Left ventricle myocardium inferior (tissue), 1 donor: ENCODE results near the gene HSD17B14. TPM values are rescaled to one million over a fixed set of nuclear protein-coding genes. Genes with fewer than 3 reads are reported as not detected.
"Not testable (repeated sequence)": the region's sequence is repeated elsewhere in the genome, so short reads cannot be mapped to it uniquely, and the experiment has no call there.

Source experiments
- DNase-seq: peaks from one replicate; pipeline ENCODE4 v3.0.0-alpha.2; 2020
- H3K27ac ChIP-seq: fragments of 200-600 bp; replicated peaks from 2 replicates; pipeline ENCODE4 v1.8.0; 2021
- H3K27me3 ChIP-seq: fragments of 200-600 bp; 2 replicates; pipeline ENCODE4 v1.8.0; 2021; ENCODE audit warnings: low read depth
- H3K36me3 ChIP-seq: fragments of 200-600 bp; 2 replicates; pipeline ENCODE4 v1.8.0; 2021
- H3K4me1 ChIP-seq: fragments of 200-600 bp; 2 replicates; pipeline ENCODE4 v1.8.0; 2021
- H3K4me3 ChIP-seq: fragments of 200-600 bp; 2 replicates; pipeline ENCODE4 v1.8.0; 2021; ENCODE audit warnings: mild to moderate bottlenecking, moderate library complexity
- H3K9me3 ChIP-seq: fragments of 200-600 bp; replicated peaks from 2 replicates; pipeline ENCODE4 v1.8.0; 2021
- intact Hi-C: fragments of 100-400 bp; cut with micrococcal nuclease; formaldehyde crosslinking; loops from one replicate; pipeline ENCODE4 v1.11.0; 2022
- total RNA-seq: library from RNA; stranded (reverse); fragmentation: NEBNext Ultra II Directional; extraction: Animal tissue kit (Norgen Biotek cat#: 25700); gene quantifications from one replicate; pipeline ENCODE4 v1.2.1, GENCODE V29; 2021
- TF ChIP-seq, protein P1 (sequence below): fragments of 200-600 bp; IDR thresholded peaks from 2 replicates; pipeline ENCODE4 v1.8.0; 2021; ENCODE audit warnings: antibody characterized with exemption, mild to moderate bottlenecking, borderline replicate concordance
- donor health status: DM: no; HTN: yes; CAD: no; lungs with severe emphysema.

The HSD17B14 gene
- total RNA-seq, 1 donor from 2014 or later: 1.8 TPM

DNA sequence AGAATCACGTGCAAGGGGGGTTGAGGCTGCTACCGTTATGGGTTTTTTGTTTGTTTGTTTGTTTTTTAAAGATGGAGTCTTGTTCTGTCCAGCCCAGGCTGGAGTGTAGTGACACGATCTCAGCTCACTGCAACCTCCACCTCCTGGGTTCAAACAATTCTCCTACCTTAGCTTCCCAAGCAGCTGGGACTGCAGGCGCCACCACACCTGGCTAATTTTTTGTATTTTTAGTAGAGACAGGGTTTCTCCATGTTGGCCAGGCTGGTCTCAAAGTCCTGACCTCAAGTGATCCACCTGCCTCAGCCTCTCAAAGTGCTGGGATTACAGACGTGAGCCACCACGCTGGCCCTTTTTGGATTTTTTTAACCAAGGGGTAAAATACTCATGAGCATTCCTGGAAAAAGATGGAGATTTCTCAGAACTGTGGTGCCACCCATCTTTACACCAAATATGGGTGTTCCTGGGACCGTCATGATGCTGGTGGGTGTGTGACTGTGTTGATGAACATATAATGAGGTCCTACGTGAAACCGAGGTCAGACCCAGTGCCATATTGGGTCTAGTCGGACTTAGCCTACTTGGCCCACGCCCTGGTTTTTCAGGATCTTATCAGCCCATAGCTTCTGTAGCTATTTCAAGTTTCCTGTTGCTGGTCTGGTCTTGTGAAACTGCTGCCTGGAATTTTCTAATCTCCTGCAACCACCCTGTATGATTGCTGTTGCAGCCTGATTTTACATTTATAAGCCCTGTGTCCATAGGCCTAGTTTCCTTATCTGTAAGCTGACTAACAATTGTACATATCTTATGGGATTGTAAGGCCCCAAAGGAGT is 42.1 kb upstream of the HSD17B14 start:
- intact Hi-C loops: no loop called here

DNA sequence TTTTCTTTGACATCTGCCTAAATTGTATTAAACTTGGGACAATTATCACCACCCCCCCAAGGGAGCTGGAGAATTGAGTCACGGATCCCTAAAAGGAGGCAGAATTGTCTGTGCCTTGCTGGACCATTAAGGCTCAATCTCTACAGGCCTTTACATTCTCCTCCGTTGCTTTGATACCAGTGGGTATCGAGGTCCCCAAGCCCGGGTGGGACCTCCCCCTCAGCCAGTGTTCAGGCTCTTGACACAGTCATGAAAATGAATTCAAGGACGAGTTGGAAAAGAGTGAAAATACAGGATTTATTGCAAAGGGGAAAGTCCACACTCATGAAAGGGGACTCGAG is 41.5 kb upstream of the HSD17B14 start:
- Histone ChIP-seq H3K4me3 (no peak overlapping the region), H3K9me3 (no peaks in the 10 kb centered on the region), H3K4me1 (peaks cover 73% of the 10 kb centered on the region), H3K27me3 (no peaks in the 10 kb centered on the region), H3K27ac (peak overlapping the region; percentile 100), H3K36me3 (peaks cover 51% of the 10 kb centered on the region)
- no peak for DNase-seq
- intact Hi-C loops: no loop called here
- TF ChIP-seq, protein P1, sequence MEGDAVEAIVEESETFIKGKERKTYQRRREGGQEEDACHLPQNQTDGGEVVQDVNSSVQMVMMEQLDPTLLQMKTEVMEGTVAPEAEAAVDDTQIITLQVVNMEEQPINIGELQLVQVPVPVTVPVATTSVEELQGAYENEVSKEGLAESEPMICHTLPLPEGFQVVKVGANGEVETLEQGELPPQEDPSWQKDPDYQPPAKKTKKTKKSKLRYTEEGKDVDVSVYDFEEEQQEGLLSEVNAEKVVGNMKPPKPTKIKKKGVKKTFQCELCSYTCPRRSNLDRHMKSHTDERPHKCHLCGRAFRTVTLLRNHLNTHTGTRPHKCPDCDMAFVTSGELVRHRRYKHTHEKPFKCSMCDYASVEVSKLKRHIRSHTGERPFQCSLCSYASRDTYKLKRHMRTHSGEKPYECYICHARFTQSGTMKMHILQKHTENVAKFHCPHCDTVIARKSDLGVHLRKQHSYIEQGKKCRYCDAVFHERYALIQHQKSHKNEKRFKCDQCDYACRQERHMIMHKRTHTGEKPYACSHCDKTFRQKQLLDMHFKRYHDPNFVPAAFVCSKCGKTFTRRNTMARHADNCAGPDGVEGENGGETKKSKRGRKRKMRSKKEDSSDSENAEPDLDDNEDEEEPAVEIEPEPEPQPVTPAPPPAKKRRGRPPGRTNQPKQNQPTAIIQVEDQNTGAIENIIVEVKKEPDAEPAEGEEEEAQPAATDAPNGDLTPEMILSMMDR: no peak

More for the DNA sequence above, 42.1 kb upstream of the HSD17B14 start:
- Histone ChIP-seq H3K9me3 (no peaks in the 10 kb centered on the region), H3K4me3 (no peak overlapping the region), H3K27me3 (no peaks in the 10 kb centered on the region), H3K4me1 (peaks cover 68% of the 10 kb centered on the region), H3K27ac (peak overlapping the region; percentile 100), H3K36me3 (peaks cover 48% of the 10 kb centered on the region)
- TF ChIP-seq, protein P1: no peak
- DNase-seq: no peak

DNA sequence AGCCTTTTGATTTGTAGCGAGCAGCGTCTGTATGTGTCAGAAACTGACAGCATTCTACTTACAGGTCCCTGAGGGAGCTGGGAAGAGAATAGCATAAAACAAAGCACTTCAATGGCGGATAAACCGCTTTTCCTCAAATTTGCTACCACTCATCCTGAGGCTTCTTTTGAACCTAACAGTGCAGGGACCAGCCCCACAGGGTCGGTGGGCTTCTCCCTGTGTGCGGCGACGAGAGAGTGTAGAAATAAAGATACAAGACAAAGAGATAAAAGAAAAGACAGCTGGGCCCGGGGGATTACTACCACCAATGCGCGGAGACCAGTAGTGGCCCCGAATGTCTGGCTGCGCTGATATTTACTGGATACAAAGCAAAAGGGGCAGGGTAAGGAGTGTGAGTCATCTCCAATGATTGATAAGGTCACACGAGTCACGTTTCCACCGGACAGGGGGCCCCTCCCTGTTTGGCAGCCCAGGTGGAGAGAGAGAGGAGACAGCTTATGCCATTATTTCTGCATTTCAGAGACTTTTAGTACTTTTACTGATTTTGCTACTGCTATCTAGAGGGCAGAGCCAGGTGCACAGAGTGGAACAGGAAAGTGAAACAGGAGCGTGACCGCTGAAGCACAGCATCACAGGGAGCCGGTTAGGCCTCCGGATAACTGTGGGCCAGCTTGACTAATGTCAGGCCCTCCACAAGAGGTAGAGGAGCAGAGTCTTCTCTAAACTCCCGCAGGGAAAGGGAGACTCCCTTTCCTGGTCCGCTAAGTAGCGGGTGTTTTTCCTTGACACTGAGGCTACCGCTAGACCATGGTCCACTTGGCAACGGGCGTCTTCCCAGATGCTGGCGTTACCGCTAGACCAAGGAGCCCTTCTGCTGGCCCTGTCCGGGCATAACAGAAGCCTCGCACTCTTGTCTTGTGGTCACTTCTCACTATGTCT is 40.0 kb upstream of the HSD17B14 start:
- Histone ChIP-seq H3K27ac (peak overlapping the region; percentile 100), H3K4me3 (peak overlapping the region; percentile 98), H3K4me1 (peaks cover 82% of the 10 kb centered on the region), H3K36me3 (peaks cover 51% of the 10 kb centered on the region)
- H3K9me3 ChIP-seq, H3K27me3 ChIP-seq, intact Hi-C loops, DNase-seq: not testable (repeated sequence)

DNA sequence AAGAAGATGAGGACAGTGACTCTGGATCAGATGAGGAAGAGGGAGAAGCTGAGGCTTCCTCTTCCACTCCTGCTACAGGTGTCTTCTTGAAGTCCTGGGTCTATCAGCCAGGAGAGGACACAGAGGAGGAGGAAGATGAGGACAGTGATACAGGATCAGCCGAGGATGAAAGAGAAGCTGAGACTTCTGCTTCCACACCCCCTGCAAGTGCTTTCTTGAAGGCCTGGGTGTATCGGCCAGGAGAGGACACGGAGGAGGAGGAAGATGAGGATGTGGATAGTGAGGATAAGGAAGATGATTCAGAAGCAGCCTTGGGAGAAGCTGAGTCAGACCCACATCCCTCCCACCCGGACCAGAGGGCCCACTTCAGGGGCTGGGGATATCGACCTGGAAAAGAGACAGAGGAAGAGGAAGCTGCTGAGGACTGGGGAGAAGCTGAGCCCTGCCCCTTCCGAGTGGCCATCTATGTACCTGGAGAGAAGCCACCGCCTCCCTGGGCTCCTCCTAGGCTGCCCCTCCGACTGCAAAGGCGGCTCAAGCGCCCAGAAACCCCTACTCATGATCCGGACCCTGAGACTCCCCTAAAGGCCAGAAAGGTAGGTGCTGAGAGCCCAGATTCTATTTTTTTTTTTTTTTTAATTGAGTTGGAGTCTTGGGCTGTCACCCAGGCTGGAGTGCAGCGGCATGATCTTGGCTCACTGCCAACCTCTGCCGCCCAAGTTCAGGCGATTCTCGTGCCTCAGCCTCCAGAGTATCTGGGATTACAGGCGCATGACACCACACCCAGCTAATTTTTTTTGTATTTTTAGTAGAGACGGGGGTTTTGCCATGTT is 38.2 kb upstream of the HSD17B14 start:
- Histone ChIP-seq H3K27ac (peak overlapping the region; percentile 100), H3K36me3 (peaks cover 51% of the 10 kb centered on the region), H3K9me3 (no peaks in the 10 kb centered on the region), H3K4me3 (peak overlapping the region; percentile 98), H3K27me3 (no peaks in the 10 kb centered on the region), H3K4me1 (peaks cover 75% of the 10 kb centered on the region)
- DNase-seq: no peak
- TF ChIP-seq, protein P1: no peak
- intact Hi-C loops: no loop called here

DNA sequence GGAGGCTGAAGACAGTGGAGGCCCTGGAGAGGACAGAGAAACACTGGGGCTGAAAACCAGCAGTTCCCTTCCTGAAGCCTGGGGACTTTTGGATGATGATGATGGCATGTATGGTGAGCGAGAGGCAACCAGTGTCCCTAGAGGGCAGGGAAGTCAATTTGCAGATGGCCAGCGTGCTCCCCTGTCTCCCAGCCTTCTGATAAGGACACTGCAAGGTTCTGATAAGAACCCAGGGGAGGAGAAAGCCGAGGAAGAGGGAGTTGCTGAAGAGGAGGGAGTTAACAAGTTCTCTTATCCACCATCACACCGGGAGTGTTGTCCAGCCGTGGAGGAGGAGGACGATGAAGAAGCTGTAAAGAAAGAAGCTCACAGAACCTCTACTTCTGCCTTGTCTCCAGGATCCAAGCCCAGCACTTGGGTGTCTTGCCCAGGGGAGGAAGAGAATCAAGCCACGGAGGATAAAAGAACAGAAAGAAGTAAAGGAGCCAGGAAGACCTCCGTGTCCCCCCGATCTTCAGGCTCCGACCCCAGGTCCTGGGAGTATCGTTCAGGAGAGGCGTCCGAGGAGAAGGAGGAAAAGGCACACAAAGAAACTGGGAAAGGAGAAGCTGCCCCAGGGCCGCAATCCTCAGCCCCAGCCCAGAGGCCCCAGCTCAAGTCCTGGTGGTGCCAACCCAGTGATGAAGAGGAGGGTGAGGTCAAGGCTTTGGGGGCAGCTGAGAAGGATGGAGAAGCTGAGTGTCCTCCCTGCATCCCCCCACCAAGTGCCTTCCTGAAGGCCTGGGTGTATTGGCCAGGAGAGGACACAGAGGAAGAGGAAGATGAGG is 37.4 kb upstream of the HSD17B14 start:
- Histone ChIP-seq H3K9me3 (no peaks in the 10 kb centered on the region), H3K27ac (peak overlapping the region; percentile 100), H3K4me1 (peaks cover 73% of the 10 kb centered on the region), H3K27me3 (no peaks in the 10 kb centered on the region), H3K36me3 (peaks cover 49% of the 10 kb centered on the region), H3K4me3 (peak overlapping the region; percentile 98)
- intact Hi-C loops: no loop called here
- TF ChIP-seq, protein P1: no peak
- DNase-seq: no peak
